ENCODE measurements around the gene NSUN5. TPM values are rescaled to one million over a fixed set of nuclear protein-coding genes. Genes with fewer than 3 reads are reported as not detected.

NSUN5 gene
- total RNA-seq, 2 donors from 2014 or later, result 18.8 to 27.2 TPM

DNA sequence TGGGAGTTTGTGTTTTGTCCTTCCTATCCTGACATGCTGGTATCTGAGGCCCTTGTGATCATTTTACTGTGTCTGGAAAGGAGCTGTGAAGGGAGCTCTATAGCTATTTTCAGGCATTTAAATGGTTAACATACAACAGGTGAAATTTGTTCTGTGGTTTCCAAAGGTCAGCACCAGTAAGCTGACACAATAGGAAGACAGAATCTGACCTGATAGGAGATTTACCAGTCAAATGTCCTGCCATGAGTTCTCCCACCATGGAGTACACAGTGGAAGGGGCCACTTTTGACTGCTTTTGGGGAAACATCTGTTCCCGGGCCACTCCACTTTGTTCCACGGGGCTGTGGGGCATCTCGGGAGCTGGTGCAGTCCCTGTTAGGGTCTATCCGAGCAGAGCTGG lies 36.9 kb upstream of the NSUN5 start:
- WGBS, 2 donors, result 49 to 56% methylated on average over 4 of the region's 4 CpGs
- no peaks in the 10 kb centered on the region for H3K36me3 ChIP-seq (replicated peaks in 1 of 2; ENCODE audit: insufficient read depth in 1 of 2, low read depth in 2 of 2)
- DNase-seq (no peak), ATAC-seq (no peak)
- intact Hi-C loops (cut with DNase I), result no loop called here
- no peaks in the 10 kb centered on the region for H3K9me3 ChIP-seq
- no peak overlapping the region for H3K4me3 ChIP-seq
- H3K27me3 ChIP-seq, result no peaks in the 10 kb centered on the region
- TF ChIP-seq POLR2A (IDR thresholded peaks at IDR 0.05), result no peak
- TF ChIP-seq, protein P1, sequence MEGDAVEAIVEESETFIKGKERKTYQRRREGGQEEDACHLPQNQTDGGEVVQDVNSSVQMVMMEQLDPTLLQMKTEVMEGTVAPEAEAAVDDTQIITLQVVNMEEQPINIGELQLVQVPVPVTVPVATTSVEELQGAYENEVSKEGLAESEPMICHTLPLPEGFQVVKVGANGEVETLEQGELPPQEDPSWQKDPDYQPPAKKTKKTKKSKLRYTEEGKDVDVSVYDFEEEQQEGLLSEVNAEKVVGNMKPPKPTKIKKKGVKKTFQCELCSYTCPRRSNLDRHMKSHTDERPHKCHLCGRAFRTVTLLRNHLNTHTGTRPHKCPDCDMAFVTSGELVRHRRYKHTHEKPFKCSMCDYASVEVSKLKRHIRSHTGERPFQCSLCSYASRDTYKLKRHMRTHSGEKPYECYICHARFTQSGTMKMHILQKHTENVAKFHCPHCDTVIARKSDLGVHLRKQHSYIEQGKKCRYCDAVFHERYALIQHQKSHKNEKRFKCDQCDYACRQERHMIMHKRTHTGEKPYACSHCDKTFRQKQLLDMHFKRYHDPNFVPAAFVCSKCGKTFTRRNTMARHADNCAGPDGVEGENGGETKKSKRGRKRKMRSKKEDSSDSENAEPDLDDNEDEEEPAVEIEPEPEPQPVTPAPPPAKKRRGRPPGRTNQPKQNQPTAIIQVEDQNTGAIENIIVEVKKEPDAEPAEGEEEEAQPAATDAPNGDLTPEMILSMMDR (IDR thresholded peaks at IDR 0.05), result no peak
- H3K27ac ChIP-seq, result no peak overlapping the region
- H3K4me1 ChIP-seq, result peaks cover 8% of the 10 kb centered on the region

GRCh38 chr7:73343671-73344380 lies 35.2 kb upstream of the NSUN5 start:
- intact Hi-C loops (cut with DNase I), result loop anchor here (5.0 kb wide), 1 partner anchor 103 kb away; no protein-coding TSS in a partner anchor
- no peak for TF ChIP-seq POLR2A (IDR thresholded peaks at IDR 0.05)
- TF ChIP-seq, protein P1 (IDR thresholded peaks at IDR 0.05), result no peak
- no peaks in the 10 kb centered on the region for H3K36me3 ChIP-seq (replicated peaks in 1 of 2; ENCODE audit: insufficient read depth in 1 of 2, low read depth in 2 of 2)

GRCh38 chr7:73342645-73343044 lies 34.0 kb upstream of the NSUN5 start:
- WGBS, 2 donors, result 34 to 40% methylated on average over 8 of the region's 8 CpGs
- DNase-seq (peak; percentile 40 to 56 (median 50)), ATAC-seq (peak; percentile 92)
- TF ChIP-seq POLR2A (IDR thresholded peaks at IDR 0.05), result no peak
- TF ChIP-seq, protein P1 (IDR thresholded peaks at IDR 0.05), result peak in 6 of 7 experiments; percentile 27 to 75 (median 70)
- H3K36me3 ChIP-seq (replicated peaks in 1 of 2; ENCODE audit: insufficient read depth in 1 of 2, low read depth in 2 of 2), result no peaks in the 10 kb centered on the region
- H3K27ac ChIP-seq, result no peak overlapping the region
- H3K27me3 ChIP-seq, result no peaks in the 10 kb centered on the region
- peaks cover 8% of the 10 kb centered on the region for H3K4me1 ChIP-seq
- no peaks in the 10 kb centered on the region for H3K9me3 ChIP-seq
- intact Hi-C loops (cut with DNase I), result loop anchor here (5.0 kb wide), 1 partner anchor 105 kb away; no protein-coding TSS in a partner anchor
- no peak overlapping the region for H3K4me3 ChIP-seq

More at GRCh38 chr7:73343671-73344380, 35.2 kb upstream of the NSUN5 start:
- DNase-seq, result no peak
- Histone ChIP-seq H3K27ac (no peak overlapping the region), H3K4me3 (no peak overlapping the region), H3K9me3 (no peaks in the 10 kb centered on the region), H3K27me3 (no peaks in the 10 kb centered on the region), H3K4me1 (peaks cover 8% of the 10 kb centered on the region)
- ATAC-seq, result no peak
- whole genome bisulfite sequencing, 2 donors, result 69 to 77% methylated on average over 7 of the region's 7 CpGs

GRCh38 chr7:73341877-73342276 lies 33.3 kb upstream of the NSUN5 start:
- TF ChIP-seq POLR2A (IDR thresholded peaks at IDR 0.05), result no peak
- TF ChIP-seq, protein P1 (IDR thresholded peaks at IDR 0.05), result no peak
- Histone ChIP-seq H3K4me3 (no peak overlapping the region), H3K27me3 (no peaks in the 10 kb centered on the region), H3K9me3 (no peaks in the 10 kb centered on the region), H3K27ac (no peak overlapping the region), H3K36me3 (replicated peaks in 1 of 2; ENCODE audit: insufficient read depth in 1 of 2, low read depth in 2 of 2) (no peaks in the 10 kb centered on the region), H3K4me1 (peaks cover 8% of the 10 kb centered on the region)
- peak; percentile 27 for ATAC-seq
- intact Hi-C loops (cut with DNase I), result loop anchor here (5.0 kb wide), 1 partner anchor 105 kb away; no protein-coding TSS in a partner anchor
- DNase-seq, result no peak
- 60 to 63% methylated on average over 8 of the region's 8 CpGs for WGBS, 2 donors

Measured in body of pancreas (tissue), 4 donors.